NCI-H526 treated with DMSO at 0.1 percent for 48 hours (cell line): ENCODE measurements around the gene SLC35A2.

ENCODE experiments used
- DNase-seq: peaks from one replicate; lab custom pipeline; 2025; lab: John Stamatoyannopoulos, UW

SLC35A2 gene

GRCh38 chrX:48927123-48927522 lies 15.7 kb upstream of the SLC35A2 start:
- DNase-seq: no peak

GRCh38 chrX:48924270-48924669 lies 12.8 kb upstream of the SLC35A2 start:
- DNase-seq: no peak

- no peak for DNase-seq
These were observed 12.3 kb upstream of the SLC35A2 start for GRCh38 chrX:48923771-48924170.

GRCh38 chrX:48920718-48921104 lies 9.3 kb upstream of the SLC35A2 start:
- no peak for DNase-seq

- no peak for DNase-seq
These were observed 8.7 kb upstream of the SLC35A2 start for GRCh38 chrX:48919947-48920717.

GRCh38 chrX:48919360-48919841 lies 8.0 kb upstream of the SLC35A2 start:
- no peak for DNase-seq

- DNase-seq: peak; percentile 90
These were observed 7.3 kb upstream of the SLC35A2 start, which contains the start of gene PIM2 for GRCh38 chrX:48918643-48919340. Gene PIM2 (minus strand): TSS chrX:48919024. CDS start chrX:48918834, 190 bp downstream.

GRCh38 chrX:48918301-48918642 lies 6.8 kb upstream of the SLC35A2 start:
- DNase-seq: no peak

GRCh38 chrX:48917139-48918001 lies 5.9 kb upstream of the SLC35A2 start:
- DNase-seq: peak; percentile 82

- no peak for DNase-seq
These were observed 3.4 kb upstream of the SLC35A2 start for GRCh38 chrX:48914593-48915493.

GRCh38 chrX:48913605-48914366 lies 2.3 kb upstream of the SLC35A2 start:
- DNase-seq: no peak

- no peak for DNase-seq
These were observed 477 bp downstream of the SLC35A2 start for GRCh38 chrX:48910926-48911411.

- no peak for DNase-seq
These were observed 1.6 kb downstream of the SLC35A2 start for GRCh38 chrX:48909703-48910294.

- DNase-seq: no peak
These were observed 2.8 kb downstream of the SLC35A2 start for GRCh38 chrX:48908600-48908999.

GRCh38 chrX:48905090-48905790 lies 6.2 kb downstream of the SLC35A2 start:
- DNase-seq: no peak

- DNase-seq: no peak
These were observed 6.8 kb downstream of the SLC35A2 start for GRCh38 chrX:48904626-48905025.

GRCh38 chrX:48904180-48904579 lies 7.3 kb downstream of the SLC35A2 start:
- no peak for DNase-seq

GRCh38 chrX:48903290-48903689 lies 8.2 kb downstream of the SLC35A2 start:
- DNase-seq: no peak

GRCh38 chrX:48902776-48903175 lies 8.7 kb downstream of the SLC35A2 start:
- DNase-seq: no peak
